ENCODE data around the gene CLASRP.

CLASRP gene

GRCh38 chr19:45078390-45079062, 39.7 kb downstream of the CLASRP start:
- peak overlapping the region; percentile 81 for H3K4me3 ChIP-seq (ENCODE audit: low read depth, low read length)
- TF ChIP-seq CTCF (IDR thresholded peaks at IDR 0.05; ENCODE audit: borderline replicate concordance, insufficient read depth, low read depth, low read length): no peak

- TF ChIP-seq CTCF (IDR thresholded peaks at IDR 0.05; ENCODE audit: borderline replicate concordance, insufficient read depth, low read depth, low read length): peak; percentile 26; the same call in 1 of the 2 replicates
- peak within 1 kb of the TSS; percentile 81 for H3K4me3 ChIP-seq (ENCODE audit: low read depth, low read length)
These were observed 40.4 kb downstream of the CLASRP start, which contains the start of gene GEMIN7 for GRCh38 chr19:45079063-45079910. TSS of gene GEMIN7 (plus strand) at chr19:45079260. CDS start at chr19:45090115, 10,855 bp downstream.

- TF ChIP-seq CTCF (IDR thresholded peaks at IDR 0.05; ENCODE audit: borderline replicate concordance, insufficient read depth, low read depth, low read length): no peak
- peak overlapping the region; percentile 81 for H3K4me3 ChIP-seq (ENCODE audit: low read depth, low read length)
These were observed 41.1 kb downstream of the CLASRP start for GRCh38 chr19:45079911-45080370.

GRCh38 chr19:45082170-45082569, 43.3 kb downstream of the CLASRP start:
- H3K4me3 ChIP-seq (ENCODE audit: low read depth, low read length): no peak overlapping the region
- no peak for TF ChIP-seq CTCF (IDR thresholded peaks at IDR 0.05; ENCODE audit: borderline replicate concordance, insufficient read depth, low read depth, low read length)

- TF ChIP-seq CTCF (IDR thresholded peaks at IDR 0.05; ENCODE audit: borderline replicate concordance, insufficient read depth, low read depth, low read length): no peak
- H3K4me3 ChIP-seq (ENCODE audit: low read depth, low read length): no peak overlapping the region
These were observed 47.6 kb downstream of the CLASRP start for GRCh38 chr19:45086480-45086879.

DNA sequence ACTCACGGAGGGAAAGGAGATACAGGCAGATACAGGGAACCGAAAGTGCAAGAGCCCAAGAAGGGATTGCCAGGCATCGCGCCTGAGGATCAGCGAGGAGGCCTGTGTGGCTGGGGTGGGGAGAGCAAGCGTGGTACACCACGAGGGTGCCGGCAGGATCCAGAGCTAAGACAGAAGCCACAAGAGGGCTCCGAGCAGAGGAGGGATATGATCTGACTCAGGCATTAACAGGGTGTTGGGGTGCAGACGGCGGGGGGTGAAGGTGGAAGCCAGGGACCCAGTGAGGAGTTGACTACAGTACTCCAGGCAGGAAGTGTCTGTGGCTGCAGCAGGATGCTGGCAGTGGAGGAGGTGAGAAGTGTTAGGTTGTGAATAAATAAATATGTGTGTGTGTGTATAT, 48.7 kb downstream of the CLASRP start:
- TF ChIP-seq CTCF (IDR thresholded peaks at IDR 0.05; ENCODE audit: borderline replicate concordance, insufficient read depth, low read depth, low read length): no peak

More for the DNA sequence above, 48.7 kb downstream of the CLASRP start:
- H3K4me3 ChIP-seq (ENCODE audit: low read depth, low read length): no peak overlapping the region

All from GM12875 (cell line).